DOHH2 (cell line): ENCODE data around the gene PFKL.

Source experiments
- H3F3A ChIP-seq: fragments of 200-600 bp; sonication (generic), shearing (Covaris generic); 2 replicates; pipeline ENCODE4 v1.6.0; 2016; ENCODE audit warnings: antibody characterized with exemption, mild to moderate bottlenecking; ENCODE audit not compliant: control insufficient read depth, insufficient read depth
- H3K27ac ChIP-seq: fragments of 200-600 bp; sonication (generic); 2 replicates; pipeline ENCODE4 v1.5.1; 2014; ENCODE audit warnings: low read depth, mild to moderate bottlenecking, low read length, moderate library complexity
- H3K27me3 ChIP-seq: fragments of 200-600 bp; sonication (generic); 2 replicates; pipeline ENCODE4 v1.6.1; 2014; ENCODE audit warnings: mild to moderate bottlenecking, low read length, mixed read lengths; ENCODE audit not compliant: control insufficient read depth
- H3K36me3 ChIP-seq: fragments of 200-600 bp; sonication (generic); 2 replicates; pipeline ENCODE4 v1.6.1; 2014; ENCODE audit warnings: mild to moderate bottlenecking, low read length, moderate library complexity, mixed read lengths; ENCODE audit not compliant: control insufficient read depth
- H3K4me1 ChIP-seq: fragments of 200-600 bp; sonication (generic); 2 replicates; pipeline ENCODE4 v1.6.1; 2014; ENCODE audit warnings: mild to moderate bottlenecking, low read length, mixed read lengths; ENCODE audit not compliant: control insufficient read depth
- H3K4me2 ChIP-seq: fragments of 200-600 bp; sonication (generic); 2 replicates; pipeline ENCODE4 v1.6.0; 2014; ENCODE audit warnings: mild to moderate bottlenecking, low read length, moderate library complexity
- H3K4me3 ChIP-seq: fragments of 200-600 bp; sonication (generic); 2 replicates; pipeline ENCODE4 v1.5.1; 2014; ENCODE audit warnings: mild to moderate bottlenecking, low read length, mixed read lengths
- H3K79me2 ChIP-seq: fragments of 200-600 bp; sonication (generic); 2 replicates; pipeline ENCODE4 v1.6.1; 2014; ENCODE audit warnings: mild to moderate bottlenecking, low read length, mixed read lengths; ENCODE audit not compliant: control insufficient read depth
- H3K9me2 ChIP-seq: fragments of 200-600 bp; sonication (generic); replicated peaks from 2 replicates; pipeline ENCODE4 v1.6.1; 2014; ENCODE audit warnings: mild to moderate bottlenecking, low read length, mixed read lengths; ENCODE audit not compliant: control insufficient read depth
- H3K9me3 ChIP-seq: fragments of 200-600 bp; sonication (generic); 2 replicates; pipeline ENCODE4 v1.6.1; 2014; ENCODE audit warnings: antibody characterized with exemption, low read length, mixed read lengths; ENCODE audit not compliant: control insufficient read depth, insufficient read depth
- H4K20me1 ChIP-seq: fragments of 200-600 bp; sonication (generic); 2 replicates; pipeline ENCODE4 v1.6.0; 2014; ENCODE audit warnings: low read depth, mild to moderate bottlenecking, antibody characterized with exemption, low read length, moderate library complexity; ENCODE audit not compliant: control insufficient read depth, insufficient read depth
- CTCF ChIP-seq: fragments of 200-600 bp; sonication (generic); IDR thresholded peaks from one replicate; pipeline ENCODE4 v1.5.1; 2014; ENCODE audit warnings: antibody characterized with exemption, mild to moderate bottlenecking, low read depth, low read length; ENCODE audit not compliant: poor library complexity, severe bottlenecking
- EZH2phosphoT487 ChIP-seq: fragments of 200-600 bp; sonication (generic); IDR thresholded peaks from 2 replicates; pipeline ENCODE4 v1.6.1; 2017; ENCODE audit warnings: borderline replicate concordance, mild to moderate bottlenecking, antibody characterized with exemption, low read length, moderate library complexity, mixed read lengths

PFKL gene

GRCh38 chr21:44260791-44261631, 38.8 kb upstream of the PFKL start:
- Histone ChIP-seq H3K9me3 (no peaks in the 10 kb centered on the region), H3K36me3 (no peaks in the 10 kb centered on the region), H3K4me3 (no peak overlapping the region), H3K9me2 (no peaks in the 10 kb centered on the region), H3K27me3 (peaks cover 5% of the 10 kb centered on the region; the same call in 1 of the 2 replicates), H3K79me2 (no peaks in the 10 kb centered on the region), H3K27ac (no peak overlapping the region), H3F3A (no peaks in the 10 kb centered on the region), H3K4me2 (no peak overlapping the region), H3K4me1 (no peaks in the 10 kb centered on the region), H4K20me1 (no peaks in the 10 kb centered on the region)
- TF ChIP-seq EZH2phosphoT487 (no peak), CTCF (no peak)

- H3K79me2 ChIP-seq, result no peaks in the 10 kb centered on the region
- H3K4me3 ChIP-seq, result no peak within 1 kb of the TSS
- no peaks in the 10 kb centered on the region for H3K9me2 ChIP-seq
- TF ChIP-seq EZH2phosphoT487 (no peak), CTCF (no peak)
- H3K9me3 ChIP-seq, result no peaks in the 10 kb centered on the region
- no peaks in the 10 kb centered on the region for H3K4me1 ChIP-seq
- H3K36me3 ChIP-seq, result no peaks in the 10 kb centered on the region
- H3K27ac ChIP-seq, result no peak within 1 kb of the TSS
- no peaks in the 10 kb centered on the region for H3F3A ChIP-seq
- peaks cover 5% of the 10 kb centered on the region; the same call in 1 of the 2 replicates for H3K27me3 ChIP-seq
- no peak within 1 kb of the TSS for H3K4me2 ChIP-seq
- no peaks in the 10 kb centered on the region for H4K20me1 ChIP-seq
Observed at GRCh38 chr21:44261675-44262295, 38.1 kb upstream of the PFKL start, which contains the start of gene DNMT3L. Gene DNMT3L, minus strand, starts transcription at chr21:44261897. Its CDS starts 638 bp downstream, at chr21:44261259.

- H3K4me2 ChIP-seq, result no peak overlapping the region
- H3F3A ChIP-seq, result no peaks in the 10 kb centered on the region
- H3K9me2 ChIP-seq, result no peaks in the 10 kb centered on the region
- no peaks in the 10 kb centered on the region for H4K20me1 ChIP-seq
- no peaks in the 10 kb centered on the region for H3K36me3 ChIP-seq
- H3K27me3 ChIP-seq, result peaks cover 5% of the 10 kb centered on the region; the same call in 1 of the 2 replicates
- H3K4me1 ChIP-seq, result no peaks in the 10 kb centered on the region
- TF ChIP-seq CTCF (no peak), EZH2phosphoT487 (no peak)
- no peaks in the 10 kb centered on the region for H3K79me2 ChIP-seq
- H3K4me3 ChIP-seq, result no peak overlapping the region
- no peak overlapping the region for H3K27ac ChIP-seq
- no peaks in the 10 kb centered on the region for H3K9me3 ChIP-seq
Observed at GRCh38 chr21:44262338-44263056, 37.4 kb upstream of the PFKL start.
